GM19467 (cell line): ENCODE measurements around the gene PAPLN.
A peak's percentile ranks its signal among the peaks of the same experiment; 100 is the strongest.

Experiments used
- ATAC-seq: cut with Tn5 transposase; IDR thresholded peaks from one replicate; pipeline ENCODE4 v1.9.1; 2021; ENCODE audit warnings: mild to moderate bottlenecking, moderate library complexity; ENCODE audit not compliant: unreplicated experiment

Gene PAPLN

DNA sequence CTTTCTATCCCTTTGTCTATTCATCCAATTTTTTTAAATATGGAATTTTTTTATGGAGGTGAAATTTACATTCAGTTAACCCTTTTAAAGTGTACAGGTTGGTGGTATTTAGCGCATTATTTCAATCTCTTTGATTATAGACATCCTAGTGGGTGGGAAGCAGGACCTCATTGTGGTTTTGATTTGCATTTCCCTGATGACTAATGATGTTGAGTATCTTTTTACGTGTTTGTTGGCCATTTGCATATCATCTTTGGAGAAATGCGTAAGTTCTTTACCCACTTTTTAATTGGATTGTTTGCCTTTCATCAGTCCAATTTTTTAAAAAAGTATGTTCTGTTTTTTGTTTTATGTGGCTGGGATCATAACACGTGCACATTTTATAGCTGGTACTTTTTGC, 20.8 kb downstream of the PAPLN start:
- ATAC-seq = no peak

DNA sequence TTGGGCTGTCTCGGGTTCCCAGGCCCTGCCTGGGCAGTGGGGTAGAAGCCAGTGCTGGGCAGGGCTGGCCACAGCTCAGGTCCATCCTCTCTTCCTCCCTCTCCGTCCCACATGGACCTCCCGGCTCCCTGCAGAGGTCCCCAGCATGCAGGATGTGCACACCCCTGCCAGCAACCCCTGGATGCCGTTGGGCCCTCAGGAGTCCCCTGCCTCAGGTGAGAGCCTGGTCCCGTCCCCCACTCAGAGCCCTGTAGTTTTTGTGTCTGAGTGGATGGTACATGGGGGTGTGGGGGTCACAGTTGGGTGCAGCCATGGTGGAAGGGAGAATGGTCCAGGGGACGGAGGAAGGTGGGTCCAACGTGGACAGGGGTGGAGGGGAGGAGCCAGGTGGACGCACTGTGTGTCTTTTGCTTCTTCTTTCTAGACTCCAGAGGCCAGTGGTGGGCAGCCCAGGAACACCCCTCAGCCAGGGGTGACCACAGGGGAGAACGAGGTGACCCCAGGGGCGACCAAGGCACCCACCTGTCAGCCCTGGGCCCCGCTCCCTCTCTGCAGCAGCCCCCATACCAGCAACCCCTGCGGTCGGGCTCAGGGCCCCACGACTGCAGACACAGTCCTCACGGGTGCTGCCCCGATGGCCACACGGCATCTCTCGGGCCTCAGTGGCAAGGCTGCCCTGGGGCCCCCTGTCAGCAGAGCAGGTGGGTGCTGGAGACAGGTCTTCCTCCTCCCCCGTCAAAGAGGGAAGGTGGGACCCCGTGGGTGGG, 21.7 kb downstream of the PAPLN start:
- ATAC-seq = no peak

DNA sequence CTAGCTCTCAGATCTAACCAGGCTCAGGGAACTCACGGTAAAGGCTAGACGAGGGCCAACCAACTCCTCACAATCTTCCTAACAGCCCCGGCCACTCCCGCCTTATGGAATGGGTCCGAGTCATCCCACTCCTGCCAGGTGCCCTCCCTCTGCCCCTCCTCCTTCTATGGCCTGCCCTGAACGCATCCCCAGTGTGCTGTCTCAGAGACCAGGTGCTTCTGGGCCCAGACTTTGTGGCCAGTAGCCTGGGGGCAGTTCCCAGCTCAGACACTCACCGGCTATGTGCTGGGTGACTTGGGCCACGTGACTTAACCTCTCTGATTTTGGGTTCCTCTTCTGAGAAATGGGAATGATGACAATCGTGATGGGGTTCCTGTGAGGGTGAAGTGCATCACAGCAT, 22.5 kb downstream of the PAPLN start:
- ATAC-seq = no peak

DNA sequence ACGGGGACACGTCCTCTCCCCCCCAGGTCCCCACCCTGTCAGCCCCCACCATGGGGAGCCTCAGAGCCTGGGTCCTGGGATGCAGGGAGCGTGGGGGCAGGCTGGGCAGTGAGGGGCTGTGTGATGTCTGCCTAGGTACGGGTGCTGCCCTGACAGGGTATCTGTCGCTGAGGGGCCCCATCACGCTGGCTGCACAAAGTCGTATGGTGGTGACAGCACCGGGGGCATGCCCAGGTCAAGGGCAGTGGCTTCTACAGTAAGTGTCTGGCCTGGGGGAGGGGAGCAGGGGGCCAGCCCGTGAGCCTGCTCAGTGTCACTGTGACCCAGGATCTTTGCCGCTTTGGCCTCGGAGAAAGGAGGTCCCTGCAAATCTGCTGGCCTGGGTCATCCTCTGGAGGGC, 23.3 kb downstream of the PAPLN start:
- no peak for ATAC-seq

DNA sequence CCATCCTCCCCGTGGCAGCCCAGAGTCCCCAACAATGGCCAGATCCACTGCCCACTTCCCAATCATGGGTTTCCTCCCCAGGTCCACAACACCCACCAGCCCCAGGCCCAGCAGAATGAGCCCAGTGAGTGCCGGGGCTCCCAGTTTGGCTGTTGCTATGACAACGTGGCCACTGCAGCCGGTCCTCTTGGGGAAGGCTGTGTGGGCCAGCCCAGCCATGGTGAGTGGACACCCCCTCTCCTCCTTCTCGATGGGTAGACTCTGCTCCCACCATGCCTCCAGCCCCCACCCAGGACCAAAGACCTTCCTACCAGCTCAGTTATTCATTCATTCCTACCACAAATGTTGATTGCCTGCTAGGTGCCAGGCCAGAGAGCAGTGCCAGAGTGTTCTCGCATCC, 23.8 kb downstream of the PAPLN start:
- no peak for ATAC-seq

DNA sequence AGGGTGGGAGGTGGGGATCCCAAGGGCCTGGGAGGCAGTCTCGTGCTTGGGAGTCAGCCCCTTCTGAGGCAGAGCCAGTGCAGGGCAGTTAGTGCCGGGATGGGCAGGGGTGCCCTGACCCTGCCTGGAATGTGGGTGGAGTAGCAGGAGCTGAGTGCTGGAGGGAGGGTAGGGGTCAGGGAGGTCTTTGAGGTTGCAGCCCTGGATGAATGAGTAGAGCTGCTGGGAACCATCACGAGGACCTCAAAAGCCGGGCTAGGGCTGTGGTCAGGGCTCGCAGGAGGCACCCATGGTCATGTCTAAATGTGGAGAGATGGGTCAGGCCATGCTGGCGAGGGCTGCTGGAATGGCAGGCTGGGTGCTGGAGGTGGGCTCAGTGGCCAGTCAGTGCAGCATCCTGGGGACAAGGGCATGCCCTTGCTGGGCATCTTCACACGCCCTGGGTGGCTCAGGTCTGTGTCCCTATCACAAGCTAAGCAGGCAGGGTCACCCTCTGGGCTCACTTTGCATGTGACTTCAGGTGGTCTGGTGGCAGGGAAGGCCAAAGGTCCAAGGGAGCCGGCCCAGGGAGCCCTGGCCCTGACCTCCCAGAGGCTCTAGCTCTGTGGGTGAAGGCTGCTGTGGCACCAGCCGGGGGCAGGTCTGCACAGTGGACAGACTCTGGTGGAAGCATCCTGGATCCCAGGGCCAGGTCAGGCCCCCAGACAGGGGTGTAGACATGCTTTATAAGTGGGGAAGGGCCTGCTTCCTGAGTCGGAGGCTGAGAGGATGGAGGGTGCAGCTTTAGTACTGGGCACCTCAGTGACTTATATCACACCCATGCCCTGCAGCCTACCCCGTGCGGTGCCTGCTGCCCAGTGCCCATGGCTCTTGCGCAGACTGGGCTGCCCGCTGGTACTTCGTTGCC, 24.5 kb downstream of the PAPLN start:
- ATAC-seq = no peak

DNA sequence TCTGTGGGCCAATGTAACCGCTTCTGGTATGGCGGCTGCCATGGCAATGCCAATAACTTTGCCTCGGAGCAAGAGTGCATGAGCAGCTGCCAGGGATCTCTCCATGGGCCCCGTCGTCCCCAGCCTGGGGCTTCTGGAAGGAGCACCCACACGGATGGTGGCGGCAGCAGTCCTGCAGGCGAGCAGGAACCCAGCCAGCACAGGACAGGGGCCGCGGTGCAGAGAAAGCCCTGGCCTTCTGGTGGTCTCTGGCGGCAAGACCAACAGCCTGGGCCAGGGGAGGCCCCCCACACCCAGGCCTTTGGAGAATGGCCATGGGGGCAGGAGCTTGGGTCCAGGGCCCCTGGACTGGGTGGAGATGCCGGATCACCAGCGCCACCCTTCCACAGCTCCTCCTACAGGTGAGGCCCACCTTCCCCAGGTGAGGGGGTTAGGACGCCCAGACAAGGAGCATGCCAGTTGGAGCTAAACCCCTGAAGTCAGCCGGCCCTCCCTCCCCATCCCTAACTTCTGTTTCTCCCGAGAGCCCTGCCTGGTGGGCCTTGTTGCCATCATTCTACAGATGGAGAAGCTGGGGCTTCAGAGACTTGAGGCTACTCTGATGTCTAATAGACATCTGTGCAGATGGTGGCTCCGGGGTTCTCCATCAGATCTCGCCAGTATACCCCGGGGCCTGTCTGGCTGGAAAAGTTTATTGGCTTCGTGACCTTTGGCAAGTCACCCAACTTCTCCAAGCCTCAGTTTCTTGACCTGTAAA, 25.3 kb downstream of the PAPLN start:
- ATAC-seq = no peak

DNA sequence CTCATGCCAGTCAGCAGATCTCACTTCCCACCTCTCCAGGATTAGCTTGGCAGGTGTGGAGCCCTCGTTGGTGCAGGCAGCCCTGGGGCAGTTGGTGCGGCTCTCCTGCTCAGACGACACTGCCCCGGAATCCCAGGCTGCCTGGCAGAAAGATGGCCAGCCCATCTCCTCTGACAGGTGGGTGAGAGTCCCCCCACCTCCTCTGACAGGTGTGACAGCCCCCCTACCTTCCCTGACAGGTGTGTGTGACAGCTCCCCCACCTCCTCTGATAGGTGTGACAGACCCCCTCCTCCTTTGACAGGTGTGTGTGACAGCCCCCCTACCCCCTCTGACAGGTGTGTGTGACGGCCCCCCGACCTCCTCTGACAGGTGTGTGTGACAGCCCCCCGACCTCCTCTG, 26.3 kb downstream of the PAPLN start:
- ATAC-seq = no peak

DNA sequence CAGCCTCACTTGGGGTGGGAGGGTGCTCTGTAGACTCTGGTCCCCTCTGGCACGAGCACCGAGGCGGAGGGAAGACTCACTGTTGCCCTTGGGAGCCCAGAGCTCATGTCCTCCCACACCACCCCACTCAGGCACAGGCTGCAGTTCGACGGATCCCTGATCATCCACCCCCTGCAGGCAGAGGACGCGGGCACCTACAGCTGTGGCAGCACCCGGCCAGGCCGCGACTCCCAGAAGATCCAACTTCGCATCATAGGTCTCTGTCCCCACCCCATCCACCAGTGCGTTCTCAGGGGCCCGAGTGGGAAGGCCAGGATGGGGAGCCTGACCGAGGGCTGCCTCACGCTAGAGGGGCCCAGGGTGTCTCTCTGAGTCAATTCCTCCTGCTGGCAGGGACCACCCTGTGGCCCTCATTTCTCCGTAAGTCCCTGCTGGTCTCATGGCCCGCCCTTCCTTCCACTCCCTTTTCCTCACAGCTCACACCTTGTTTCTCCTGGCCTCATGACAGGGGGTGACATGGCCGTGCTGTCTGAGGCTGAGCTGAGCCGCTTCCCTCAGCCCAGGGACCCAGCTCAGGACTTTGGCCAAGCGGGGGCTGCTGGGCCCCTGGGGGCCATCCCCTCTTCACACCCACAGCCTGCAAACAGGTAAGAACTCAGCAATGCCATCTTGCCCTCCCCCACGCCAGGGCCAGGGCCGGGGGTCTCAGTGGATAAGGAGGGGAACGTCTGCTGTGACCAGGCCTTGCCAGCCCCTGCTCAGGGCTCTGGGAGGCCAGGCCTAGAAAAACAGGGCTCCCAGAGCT, 27.0 kb downstream of the PAPLN start:
- no peak for ATAC-seq

DNA sequence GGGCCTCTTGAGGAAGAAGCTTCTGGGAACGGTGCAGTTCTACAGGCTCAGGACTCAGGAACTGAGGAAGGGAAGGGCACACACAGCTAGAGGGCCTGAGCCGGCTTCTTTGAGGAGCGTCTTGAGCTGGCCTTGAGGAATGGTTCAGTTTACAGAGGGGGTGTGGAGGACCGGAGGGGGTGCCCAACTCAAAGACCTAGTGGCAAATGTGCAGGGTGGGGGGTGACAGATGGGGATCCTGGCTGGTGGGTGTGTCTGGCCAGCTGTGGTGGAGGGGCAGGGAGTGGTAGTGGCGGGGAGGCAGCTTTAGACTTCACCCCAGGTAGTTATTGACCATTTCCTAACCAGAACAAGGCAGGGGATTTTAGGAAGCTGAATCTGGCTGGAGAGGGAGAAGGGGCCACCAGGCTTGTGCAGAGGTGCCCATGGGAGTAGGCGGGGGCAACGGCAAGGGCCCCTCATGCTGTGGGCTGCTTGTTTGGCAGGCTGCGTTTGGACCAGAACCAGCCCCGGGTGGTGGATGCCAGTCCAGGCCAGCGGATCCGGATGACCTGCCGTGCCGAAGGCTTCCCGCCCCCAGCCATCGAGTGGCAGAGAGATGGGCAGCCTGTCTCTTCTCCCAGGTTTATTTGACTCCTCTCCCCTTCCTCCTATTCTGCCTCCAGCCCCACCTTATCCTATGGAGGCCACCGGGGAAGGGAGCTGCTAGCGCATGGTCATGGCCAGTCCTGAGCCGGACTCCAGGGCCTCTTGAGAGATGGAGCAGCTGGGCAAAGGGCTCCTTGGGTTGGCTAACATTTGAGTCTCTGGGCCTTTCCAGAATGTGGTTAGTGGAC, 27.8 kb downstream of the PAPLN start:
- ATAC-seq = no peak

DNA sequence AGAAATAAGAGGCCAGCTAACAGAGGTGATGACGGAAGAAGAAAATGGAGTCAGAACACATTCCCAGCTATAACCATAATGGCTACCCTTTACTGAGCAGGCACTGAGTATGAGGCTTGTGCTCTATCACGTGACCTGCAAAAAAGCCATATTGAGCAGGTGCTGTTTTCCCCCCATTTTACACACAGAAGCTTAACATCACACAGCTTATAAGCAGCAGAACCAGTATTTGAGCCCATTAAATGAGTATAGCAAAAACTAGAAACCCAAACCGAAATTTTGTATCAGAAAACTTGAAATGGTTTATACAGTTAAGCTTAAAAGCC, 28.4 kb downstream of the PAPLN start:
- ATAC-seq = no peak

DNA sequence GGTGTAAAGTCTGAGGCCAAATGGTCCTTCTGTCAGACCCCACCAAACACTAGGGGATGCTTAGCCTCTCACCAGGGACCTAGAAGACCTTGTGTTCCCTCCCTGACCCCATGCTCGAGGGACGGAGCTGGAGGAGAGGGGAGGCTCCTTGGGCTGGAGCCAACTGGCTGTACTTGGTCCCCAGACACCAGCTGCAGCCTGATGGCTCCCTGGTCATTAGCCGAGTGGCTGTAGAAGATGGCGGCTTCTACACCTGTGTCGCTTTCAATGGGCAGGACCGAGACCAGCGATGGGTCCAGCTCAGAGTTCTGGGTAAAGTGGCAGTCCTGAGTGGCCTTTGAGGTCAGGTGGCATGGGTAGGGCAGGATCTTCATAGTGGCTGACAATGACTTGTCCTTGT, 29.0 kb downstream of the PAPLN start:
- no peak for ATAC-seq

DNA sequence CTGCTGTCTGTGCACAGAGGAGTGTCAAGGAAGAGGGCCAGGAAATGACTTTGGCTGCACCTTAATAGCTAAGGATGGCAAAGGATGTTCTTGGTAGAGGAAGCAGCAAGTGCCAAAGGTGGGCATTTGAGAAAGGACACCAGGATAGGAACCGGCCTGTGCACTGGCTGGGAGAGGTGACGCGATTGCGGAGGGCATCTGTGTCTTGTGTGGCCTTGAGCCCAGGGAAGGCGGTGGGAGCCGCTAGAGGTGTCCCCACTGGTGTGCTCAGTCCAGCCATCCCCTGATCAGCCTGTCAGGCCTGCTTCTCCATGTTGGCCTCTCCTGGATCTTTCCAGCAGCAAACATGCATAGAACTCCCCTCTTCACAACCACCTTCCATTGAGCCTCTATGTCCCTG, 30.2 kb downstream of the PAPLN start:
- ATAC-seq = no peak

DNA sequence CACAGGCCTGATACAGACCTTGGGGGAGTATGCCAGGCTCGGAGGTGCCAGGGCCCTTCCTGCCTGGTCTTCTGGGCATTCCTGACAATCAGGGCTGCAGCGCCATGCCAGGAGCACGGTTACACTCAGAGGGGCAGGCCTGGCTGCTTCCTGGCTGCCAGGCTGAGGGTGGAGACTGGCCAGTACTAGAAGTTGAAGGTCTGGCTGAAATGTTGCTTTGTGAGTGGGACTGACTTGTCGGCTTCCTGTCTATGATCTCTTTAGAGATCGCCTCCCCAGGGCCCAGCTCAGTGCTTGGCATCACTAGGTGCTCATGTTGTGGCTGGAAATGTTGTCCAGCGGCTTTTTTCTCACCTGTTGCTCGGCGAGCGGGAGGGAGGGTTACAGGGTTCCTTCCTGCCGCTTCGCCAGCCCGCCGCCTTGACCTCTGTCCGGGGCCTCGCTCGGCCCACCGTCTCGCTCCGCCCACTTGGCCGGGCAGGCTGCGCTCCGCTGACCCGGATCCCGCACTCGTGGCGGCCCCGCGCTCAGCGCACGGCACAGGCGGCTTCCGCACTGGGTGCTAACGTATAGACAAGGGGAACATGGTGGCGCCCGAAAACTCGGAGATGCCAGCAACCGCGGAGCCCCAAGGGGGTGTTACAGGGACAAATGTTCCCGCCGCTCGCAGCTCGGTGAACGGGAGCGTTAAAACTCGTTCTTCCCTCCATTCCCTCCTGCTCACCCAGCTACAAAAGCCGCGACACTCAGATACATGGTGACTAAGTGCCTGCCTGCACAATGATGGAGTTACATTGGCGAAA, 32.6 kb downstream of the PAPLN start:
- peak; percentile 57 for ATAC-seq

DNA sequence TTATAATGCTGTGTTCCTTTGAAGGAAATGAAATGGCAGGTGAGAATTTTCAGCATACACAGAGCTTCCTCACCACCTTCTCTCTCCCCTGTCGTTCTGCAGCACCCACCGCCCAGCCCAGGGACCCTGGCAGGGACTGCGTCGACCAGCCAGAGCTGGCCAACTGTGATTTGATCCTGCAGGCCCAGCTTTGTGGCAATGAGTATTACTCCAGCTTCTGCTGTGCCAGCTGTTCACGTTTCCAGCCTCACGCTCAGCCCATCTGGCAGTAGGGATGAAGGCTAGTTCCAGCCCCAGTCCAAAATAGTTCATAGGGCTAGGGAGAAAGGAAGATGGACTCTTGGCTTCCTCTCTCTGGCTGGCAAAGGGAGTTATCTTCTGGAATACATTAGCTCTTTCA, 35.1 kb downstream of the PAPLN start:
- no peak for ATAC-seq

DNA sequence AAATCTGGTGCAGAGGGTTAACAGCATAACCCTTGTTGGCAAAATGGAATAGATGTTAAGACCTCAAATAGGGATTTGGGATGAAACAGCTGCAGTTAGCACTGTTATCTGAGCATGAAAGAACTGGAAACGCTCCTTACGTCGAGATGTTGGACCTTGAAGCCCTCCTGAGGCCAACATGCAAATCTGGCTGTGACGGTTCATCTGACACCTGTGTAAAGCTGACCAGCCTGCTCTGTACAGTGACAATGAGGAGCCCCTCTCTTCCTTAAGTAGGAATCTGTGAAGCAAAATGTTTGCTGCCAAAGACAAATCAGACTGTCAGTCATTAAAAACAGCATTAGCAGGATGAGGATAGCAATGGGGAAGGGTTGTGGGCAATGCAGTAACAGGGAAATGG, 36.5 kb downstream of the PAPLN start:
- no peak for ATAC-seq

DNA sequence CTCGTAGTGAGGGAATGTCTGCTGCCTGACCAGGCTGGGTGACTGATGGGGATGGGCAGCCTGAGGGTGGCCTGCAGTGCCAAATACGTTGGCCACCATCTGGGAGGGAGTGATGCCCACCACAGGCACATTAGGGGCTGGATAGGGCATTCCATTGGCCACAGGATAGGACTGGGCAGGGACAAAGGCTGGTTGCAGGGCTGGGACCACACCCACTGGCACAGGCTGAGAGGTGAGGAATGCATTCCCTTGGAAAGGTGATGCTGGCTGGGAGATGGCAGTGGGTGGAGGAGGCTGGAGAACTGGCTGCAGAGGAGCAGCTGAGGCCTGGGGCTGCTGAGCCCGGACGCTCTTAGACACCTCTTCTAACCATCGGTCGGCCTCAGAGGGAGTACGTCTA, 39.5 kb downstream of the PAPLN start:
- ATAC-seq = no peak

DNA sequence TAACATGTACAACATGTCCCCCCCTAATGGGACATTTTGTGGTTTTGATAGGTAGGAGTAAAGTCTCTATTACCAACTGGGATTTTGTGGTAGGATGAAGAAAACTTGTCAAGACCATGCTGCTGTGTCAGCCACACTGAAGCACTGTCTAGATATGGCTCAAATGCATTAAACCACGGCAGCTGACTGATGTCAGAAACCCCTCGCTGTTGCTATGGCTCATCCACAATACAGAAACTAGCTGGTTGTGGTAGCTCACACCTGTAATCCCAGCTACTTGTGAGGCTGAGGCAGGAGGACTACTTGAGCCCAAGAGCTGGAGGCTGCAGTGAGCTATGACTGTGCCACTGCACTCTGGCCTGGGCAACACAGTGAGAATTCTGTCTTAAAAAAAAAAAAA, 40.1 kb downstream of the PAPLN start:
- no peak for ATAC-seq

DNA sequence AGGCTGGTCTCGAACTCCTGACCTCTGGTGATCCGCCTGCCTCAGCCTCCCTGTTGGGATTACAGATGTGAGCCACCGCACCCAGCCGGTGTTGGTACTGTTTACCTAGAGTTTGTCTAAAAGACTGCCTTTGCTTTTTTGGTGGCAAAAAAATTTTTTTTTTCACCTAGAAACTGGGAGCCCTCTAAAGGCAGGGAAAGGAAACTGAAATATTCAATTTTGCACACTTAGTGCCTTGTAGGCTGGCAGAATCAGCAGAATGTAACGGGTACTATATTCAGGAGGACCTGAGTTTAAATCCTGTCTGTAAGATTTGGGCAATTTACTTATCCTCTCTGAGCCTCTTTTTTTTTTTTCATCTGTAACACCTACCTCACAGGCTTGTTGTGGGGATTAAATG, 43.6 kb downstream of the PAPLN start:
- ATAC-seq = no peak
